ENCODE data around the gene C3orf22.

C3orf22 gene

GRCh38 chr3:126512916-126513650 is 45.6 kb downstream of the C3orf22 start:
- Histone ChIP-seq H3K27ac (ENCODE audit: extremely low read depth, low read depth, low read length) (no peak overlapping the region), H3K4me3 (ENCODE audit: low read depth, low read length) (no peak overlapping the region), H3K36me3 (ENCODE audit: control insufficient read depth in 2 of 2, insufficient read depth in 1 of 2, low read length in 2 of 2) (no peaks in the 10 kb centered on the region), H3K4me1 (ENCODE audit: control insufficient read depth, insufficient read depth, low read length) (no peaks in the 10 kb centered on the region), H3K9me3 (ENCODE audit: control insufficient read depth, insufficient read depth, low read depth, low read length) (no peaks in the 10 kb centered on the region)
- ChIA-PET CTCF (no interaction called here), POLR2A (no interaction called here)
- TF ChIP-seq ZNF580 (tag by site-specific recombination; IDR thresholded peaks at IDR 0.05) (no peak), ZSCAN16 (tag by site-specific recombination; IDR thresholded peaks at IDR 0.05) (no peak), ZNF175 (tag by site-specific recombination; IDR thresholded peaks at IDR 0.05) (no peak), ZNF473 (tag by site-specific recombination; IDR thresholded peaks at IDR 0.05) (no peak), PBX3 (CRISPR knock-in tag; IDR thresholded peaks at IDR 0.05) (no peak), ZNF114 (tag by site-specific recombination; IDR thresholded peaks at IDR 0.05) (no peak), ZSCAN18 (tag by site-specific recombination; IDR thresholded peaks at IDR 0.05) (no peak), ZFP41 (tag by site-specific recombination; IDR thresholded peaks at IDR 0.05; ENCODE audit: borderline replicate concordance) (no peak), ZNF513 (tag by site-specific recombination; IDR thresholded peaks at IDR 0.05) (no peak), ZNF362 (tag by site-specific recombination; IDR thresholded peaks at IDR 0.05) (no peak)

GRCh38 chr3:126512026-126512425 is 46.7 kb downstream of the C3orf22 start:
- Histone ChIP-seq H3K4me3 (ENCODE audit: low read depth, low read length) (no peak overlapping the region), H3K9me3 (ENCODE audit: control insufficient read depth, insufficient read depth, low read depth, low read length) (no peaks in the 10 kb centered on the region), H3K27ac (ENCODE audit: extremely low read depth, low read depth, low read length) (no peak overlapping the region), H3K4me1 (ENCODE audit: control insufficient read depth, insufficient read depth, low read length) (no peaks in the 10 kb centered on the region), H3K36me3 (ENCODE audit: control insufficient read depth in 2 of 2, insufficient read depth in 1 of 2, low read length in 2 of 2) (no peaks in the 10 kb centered on the region)
- 0 out of 2 replicates have a peak, but pooled peaks have one; percentile 29 for TF ChIP-seq EGR2 (tag by site-specific recombination; IDR thresholded peaks at IDR 0.05; ENCODE audit: low read depth)
- TF ChIP-seq SP7 (tag by site-specific recombination; IDR thresholded peaks at IDR 0.05), result no peak
- no peak for TF ChIP-seq KLF1 (tag by site-specific recombination; IDR thresholded peaks at IDR 0.05)
- CTCF ChIA-PET, result interaction anchor here (0.7 kb wide), 1 partner anchor 14 kb away, joined by 3 read pairs; no protein-coding TSS in a partner anchor
- POLR2A ChIA-PET, result no interaction called here

GRCh38 chr3:126511291-126511690 is 47.4 kb downstream of the C3orf22 start:
- no peaks in the 10 kb centered on the region for H3K9me3 ChIP-seq (ENCODE audit: control insufficient read depth, insufficient read depth, low read depth, low read length)
- H3K27ac ChIP-seq (ENCODE audit: extremely low read depth, low read depth, low read length), result no peak overlapping the region
- H3K4me1 ChIP-seq (ENCODE audit: control insufficient read depth, insufficient read depth, low read length), result no peaks in the 10 kb centered on the region
- ChIA-PET CTCF (interaction anchor here (0.7 kb wide), 1 partner anchor 14 kb away, joined by 3 read pairs; no protein-coding TSS in a partner anchor), POLR2A (no interaction called here)
- no peak overlapping the region for H3K4me3 ChIP-seq (ENCODE audit: low read depth, low read length)
- H3K36me3 ChIP-seq (ENCODE audit: control insufficient read depth in 2 of 2, insufficient read depth in 1 of 2, low read length in 2 of 2), result no peaks in the 10 kb centered on the region
- TF ChIP-seq ZNF223 (tag by site-specific recombination; IDR thresholded peaks at IDR 0.05), result no peak
- no peak for TF ChIP-seq ZNF624 (tag by site-specific recombination; IDR thresholded peaks at IDR 0.05)
- TF ChIP-seq ZNF112 (tag by site-specific recombination; IDR thresholded peaks at IDR 0.05), result no peak
- no peak for TF ChIP-seq ZNF155 (tag by site-specific recombination; IDR thresholded peaks at IDR 0.05)
- no peak for TF ChIP-seq KLF10 (tag by site-specific recombination; IDR thresholded peaks at IDR 0.05)
- no peak for TF ChIP-seq OVOL3 (tag by site-specific recombination; IDR thresholded peaks at IDR 0.05)
- no peak for TF ChIP-seq ZNF571 (tag by site-specific recombination; IDR thresholded peaks at IDR 0.05)
- no peak for TF ChIP-seq ZNF292 (tag by site-specific recombination; IDR thresholded peaks at IDR 0.05; ENCODE audit: borderline replicate concordance, low read depth)
- no peak for TF ChIP-seq ZNF148 (tag by site-specific recombination; IDR thresholded peaks at IDR 0.05; ENCODE audit: borderline replicate concordance)
- no peak for TF ChIP-seq ZNF2 (tag by site-specific recombination; IDR thresholded peaks at IDR 0.05)
- TF ChIP-seq ZNF544 (tag by site-specific recombination; IDR thresholded peaks at IDR 0.05), result no peak
- TF ChIP-seq ZNF140 (tag by site-specific recombination; IDR thresholded peaks at IDR 0.05), result no peak
